Astrocyte of the spinal cord (primary cell): Measurements from ENCODE around the gene PCBP3.
"Not testable (repeated sequence)": the region's sequence is repeated elsewhere in the genome, so short reads cannot be mapped to it uniquely, and the experiment has no call there.

Source experiments
- DNase-seq: peaks from one replicate; pipeline ENCODE4 v3.0.0; 2011; ENCODE audit warnings: low read depth, low spot score
- H3K4me3 ChIP-seq: 2 replicates; pipeline ENCODE4 v1.5.1; 2011; ENCODE audit warnings: low read depth, mild to moderate bottlenecking, low read length, moderate library complexity
- in situ Hi-C: cut with HindIII; loops from 2 replicates; pipeline ENCODE4 v1.10.0; 2017; ENCODE audit warnings: low sequenced_read_pairs
- TF ChIP-seq, protein P1 (sequence below): IDR thresholded peaks from 2 replicates; pipeline ENCODE4 v1.5.1; 2012; ENCODE audit warnings: low read depth, mild to moderate bottlenecking, low read length, inconsistent platforms

The PCBP3 gene

DNA sequence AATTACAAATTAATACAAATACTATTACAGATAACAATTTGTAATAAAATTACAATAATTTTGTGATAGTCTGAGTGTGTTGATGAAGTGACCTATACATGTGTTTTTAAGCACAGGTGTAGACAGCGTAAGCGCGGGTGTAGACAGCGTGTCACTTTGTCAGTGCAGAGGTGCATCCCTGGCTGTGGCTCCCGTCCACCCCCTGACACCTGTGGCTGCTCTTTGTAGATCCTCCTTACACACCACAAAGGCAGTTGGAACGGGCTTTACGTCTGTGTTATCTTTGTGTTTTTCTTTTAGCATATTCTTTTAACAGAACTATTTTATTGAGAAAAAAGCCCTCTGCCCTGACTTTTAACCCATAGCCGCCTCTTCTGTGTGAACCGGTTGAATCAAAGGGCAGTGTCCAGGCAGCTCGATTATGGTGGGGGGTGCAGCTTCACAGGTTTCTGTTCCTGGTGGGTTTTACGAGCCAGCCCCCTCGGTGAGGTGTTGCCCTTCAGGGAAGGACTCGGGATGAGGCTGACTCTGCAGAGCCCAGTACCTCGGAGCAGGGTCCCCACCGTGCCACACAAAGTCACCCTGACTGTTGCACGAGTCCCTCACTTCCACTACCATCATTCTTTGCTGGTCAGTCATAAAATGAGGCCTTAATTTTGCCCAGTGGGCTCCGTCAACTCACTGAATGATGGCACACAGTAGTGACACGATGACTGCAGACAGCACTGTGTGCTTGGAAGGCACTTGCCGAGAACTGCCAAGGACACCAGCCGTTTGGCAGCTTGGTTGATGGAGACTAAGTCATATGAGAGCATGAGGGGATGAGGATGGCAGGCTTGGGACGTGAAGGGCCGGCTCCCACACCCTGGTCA, 251.6 kb downstream of the PCBP3 start:
- H3K4me3 ChIP-seq: no peak overlapping the region
- TF ChIP-seq, protein P1, sequence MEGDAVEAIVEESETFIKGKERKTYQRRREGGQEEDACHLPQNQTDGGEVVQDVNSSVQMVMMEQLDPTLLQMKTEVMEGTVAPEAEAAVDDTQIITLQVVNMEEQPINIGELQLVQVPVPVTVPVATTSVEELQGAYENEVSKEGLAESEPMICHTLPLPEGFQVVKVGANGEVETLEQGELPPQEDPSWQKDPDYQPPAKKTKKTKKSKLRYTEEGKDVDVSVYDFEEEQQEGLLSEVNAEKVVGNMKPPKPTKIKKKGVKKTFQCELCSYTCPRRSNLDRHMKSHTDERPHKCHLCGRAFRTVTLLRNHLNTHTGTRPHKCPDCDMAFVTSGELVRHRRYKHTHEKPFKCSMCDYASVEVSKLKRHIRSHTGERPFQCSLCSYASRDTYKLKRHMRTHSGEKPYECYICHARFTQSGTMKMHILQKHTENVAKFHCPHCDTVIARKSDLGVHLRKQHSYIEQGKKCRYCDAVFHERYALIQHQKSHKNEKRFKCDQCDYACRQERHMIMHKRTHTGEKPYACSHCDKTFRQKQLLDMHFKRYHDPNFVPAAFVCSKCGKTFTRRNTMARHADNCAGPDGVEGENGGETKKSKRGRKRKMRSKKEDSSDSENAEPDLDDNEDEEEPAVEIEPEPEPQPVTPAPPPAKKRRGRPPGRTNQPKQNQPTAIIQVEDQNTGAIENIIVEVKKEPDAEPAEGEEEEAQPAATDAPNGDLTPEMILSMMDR: no peak
- in situ Hi-C loops: no loop called here
- no peak for DNase-seq

DNA sequence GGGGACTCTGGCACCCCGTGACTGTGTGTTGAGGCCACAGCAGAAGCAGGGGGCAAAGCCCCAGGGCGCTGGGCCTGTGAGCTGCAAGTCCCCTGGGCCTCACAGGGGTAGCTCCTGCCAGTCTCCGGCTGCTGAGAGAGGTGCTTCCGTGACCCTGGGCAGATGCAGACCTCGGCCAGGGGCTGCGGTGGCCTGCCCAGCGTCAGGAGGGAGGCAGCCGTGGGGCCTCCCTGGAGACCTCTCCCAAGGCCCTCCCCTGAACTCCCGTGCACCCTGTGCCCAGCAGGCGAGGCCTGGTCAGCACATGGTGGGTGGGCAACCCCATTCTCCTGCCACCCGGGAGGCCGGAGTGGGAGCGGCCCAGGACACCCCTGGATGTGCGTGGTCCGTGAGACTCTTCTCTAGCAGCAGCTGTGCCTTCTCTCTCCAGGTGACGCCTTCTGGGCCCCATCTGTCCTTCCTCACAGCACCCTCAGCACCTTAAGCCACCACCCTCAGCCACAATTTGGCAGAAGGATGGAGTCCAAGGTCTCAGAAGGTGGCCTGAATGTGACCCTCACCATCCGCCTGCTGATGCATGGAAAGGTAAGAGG, 252.3 kb downstream of the PCBP3 start:
- no peak for DNase-seq
- in situ Hi-C loops: no loop called here
- TF ChIP-seq, protein P1: no peak
- no peak overlapping the region for H3K4me3 ChIP-seq

DNA sequence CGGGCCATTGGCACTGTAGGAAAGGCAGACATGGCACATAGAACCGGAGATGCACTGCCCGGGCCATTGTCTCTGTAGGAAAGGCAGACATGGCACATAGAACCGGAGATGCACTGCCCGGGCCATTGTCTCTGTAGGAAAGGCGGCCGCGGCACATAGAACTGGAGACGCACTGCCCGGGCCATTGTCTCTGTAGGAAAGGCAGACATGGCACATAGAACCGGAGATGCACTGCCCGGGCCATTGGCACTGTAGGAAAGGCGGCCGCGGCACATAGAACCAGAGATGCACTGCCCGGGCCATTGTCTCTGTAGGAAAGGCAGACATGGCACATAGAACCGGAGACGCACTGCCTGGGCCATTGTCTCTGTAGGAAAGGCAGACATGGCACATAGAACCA, 252.9 kb downstream of the PCBP3 start:
- DNase-seq, H3K4me3 ChIP-seq, in situ Hi-C loops: not testable (repeated sequence)

DNA sequence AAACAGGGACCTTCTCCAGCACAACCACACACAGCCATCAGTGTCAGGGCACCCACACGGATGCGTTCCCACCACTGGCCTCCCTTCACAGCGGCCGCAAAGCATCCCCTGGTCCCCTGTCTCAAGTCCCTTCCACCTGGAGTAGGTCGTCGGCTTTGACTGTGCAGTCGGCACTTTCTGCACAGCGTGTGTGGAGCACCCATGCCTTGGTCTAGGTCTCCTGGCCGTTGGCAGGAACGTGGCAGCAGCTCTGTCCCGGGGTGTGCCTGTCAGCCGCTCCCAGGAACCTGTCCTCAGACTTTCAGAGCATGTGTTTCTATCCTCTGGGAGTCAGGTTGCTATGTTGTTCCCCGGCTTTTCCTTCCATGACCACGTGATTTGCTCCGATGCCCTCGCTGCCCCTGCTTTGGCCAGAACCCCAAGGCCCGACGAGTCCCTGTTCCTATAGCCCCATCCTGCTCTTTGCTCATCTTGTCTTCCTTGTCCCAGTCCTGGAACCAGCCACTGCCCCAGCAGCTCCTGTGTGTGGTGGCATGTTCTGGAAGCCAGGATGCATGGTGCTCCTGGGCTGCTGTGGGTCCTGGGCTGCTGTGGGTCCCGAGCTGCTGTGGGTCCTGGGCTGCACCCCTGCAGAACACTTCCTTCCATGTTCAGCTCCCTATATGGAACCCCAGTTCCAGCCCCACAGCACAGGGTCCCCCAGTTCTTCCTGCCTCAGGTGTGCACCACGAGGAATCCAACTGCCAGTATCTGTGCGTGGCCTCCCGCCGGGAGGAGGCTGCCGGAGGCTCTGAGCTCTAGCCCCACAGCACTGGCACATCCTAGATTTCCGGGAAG, 253.9 kb downstream of the PCBP3 start:
- H3K4me3 ChIP-seq: no peak overlapping the region
- TF ChIP-seq, protein P1: no peak
- in situ Hi-C loops: no loop called here
- no peak for DNase-seq

DNA sequence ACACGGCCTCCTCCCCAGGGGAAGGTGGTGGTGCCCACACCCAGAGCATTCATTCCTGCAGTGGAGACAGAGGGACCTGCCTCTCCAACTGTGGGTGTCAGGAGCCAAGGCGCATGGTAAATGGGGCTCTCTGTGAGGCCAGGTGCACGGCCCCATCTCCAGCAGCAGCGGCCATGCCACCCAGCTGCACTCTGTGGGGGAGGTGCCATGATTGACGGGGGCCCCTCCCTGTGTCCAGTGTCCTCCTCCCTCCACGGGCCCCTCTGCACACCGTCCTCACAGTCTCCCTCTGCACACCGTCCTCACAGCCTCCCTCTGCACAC, 254.5 kb downstream of the PCBP3 start:
- H3K4me3 ChIP-seq: no peak overlapping the region
- TF ChIP-seq, protein P1: no peak
- in situ Hi-C loops: no loop called here
- DNase-seq: no peak

DNA sequence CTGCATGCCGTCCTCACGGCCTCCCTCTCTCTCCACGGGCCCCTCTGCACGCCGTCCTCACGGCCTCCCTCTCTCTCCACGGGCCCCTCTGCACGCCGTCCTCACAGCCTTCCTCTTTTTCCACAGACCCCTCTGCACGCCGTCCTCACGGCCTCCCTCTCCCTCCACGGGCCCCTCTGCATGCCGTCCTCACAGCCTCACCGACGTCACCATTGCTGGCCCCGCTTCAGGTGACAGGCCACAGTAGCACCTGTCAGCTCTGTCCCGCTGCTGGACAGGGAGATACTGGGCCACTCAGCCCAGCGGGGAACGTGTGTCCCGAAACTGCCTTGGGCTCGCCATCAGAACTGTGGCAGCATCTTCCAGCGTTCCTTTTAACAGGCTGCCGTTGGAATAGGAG, 255.3 kb downstream of the PCBP3 start:
- TF ChIP-seq, protein P1: no peak
- no peak overlapping the region for H3K4me3 ChIP-seq
- in situ Hi-C loops: no loop called here
- DNase-seq: no peak
